ENCODE measurements around the gene GNGT1.
"Not testable (repeated sequence)": the region's sequence is repeated elsewhere in the genome, so short reads cannot be mapped to it uniquely, and the experiment has no call there.

Gene GNGT1

DNA sequence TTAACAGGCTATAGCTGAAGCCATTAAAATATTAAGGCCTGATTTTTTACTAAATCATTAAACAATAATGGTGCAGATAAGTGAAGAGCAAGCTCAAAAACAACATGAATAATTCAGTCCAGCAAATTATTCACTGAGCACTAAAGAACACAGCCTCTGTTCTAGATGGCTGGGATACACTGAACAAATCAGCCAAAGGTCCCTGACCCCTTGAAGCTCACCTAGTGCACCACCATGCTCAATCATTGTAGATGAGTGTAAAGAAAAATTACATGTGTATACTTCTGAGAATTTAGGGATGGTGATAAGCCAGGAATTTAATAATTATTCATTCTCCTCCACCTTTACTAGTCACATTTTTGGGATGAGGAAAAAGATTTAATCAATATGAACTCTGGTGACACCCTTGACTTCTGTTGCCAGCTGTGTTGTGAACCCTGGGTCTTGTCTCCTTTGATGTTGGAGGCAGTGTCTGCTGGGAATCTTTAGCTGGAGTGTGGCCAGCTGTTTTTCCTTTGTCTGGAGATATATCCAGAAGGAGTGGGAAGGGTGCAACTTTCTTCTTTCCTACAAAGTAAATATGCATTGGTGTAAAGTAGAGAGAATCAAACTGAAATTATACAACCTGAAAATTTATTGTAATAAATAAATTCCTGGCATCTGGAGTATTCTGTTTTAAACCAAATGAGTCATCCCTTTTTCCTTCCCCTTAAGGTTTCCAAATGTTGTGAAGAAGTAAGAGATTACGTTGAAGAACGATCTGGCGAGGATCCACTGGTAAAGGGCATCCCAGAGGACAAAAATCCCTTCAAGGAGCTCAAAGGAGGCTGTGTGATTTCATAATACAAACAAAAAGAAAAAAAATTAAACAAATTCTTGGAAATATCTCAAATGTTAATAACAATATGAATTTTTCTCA, 4.0 kb downstream of the GNGT1 start:
- DNase-seq: no peak

DNA sequence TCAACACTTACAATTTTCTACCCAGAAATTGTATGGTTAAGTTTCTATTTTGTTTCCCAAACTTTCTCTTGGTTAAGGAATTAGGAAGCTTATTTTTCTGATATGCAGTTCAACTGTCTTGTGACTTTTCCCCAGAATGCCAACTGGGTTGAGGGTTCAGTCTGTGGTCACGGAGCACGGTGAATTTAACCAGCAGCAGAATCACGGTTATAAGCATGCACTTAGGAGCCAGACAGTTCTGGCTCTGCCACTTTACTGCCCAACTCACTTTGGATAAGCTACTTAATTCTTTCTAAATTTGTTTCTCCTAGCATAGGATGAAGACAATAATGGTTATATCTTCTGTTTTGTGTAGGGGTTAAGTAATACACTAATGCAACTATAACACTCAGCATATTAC, 4.9 kb downstream of the GNGT1 start:
- not testable (repeated sequence) for DNase-seq

DNA sequence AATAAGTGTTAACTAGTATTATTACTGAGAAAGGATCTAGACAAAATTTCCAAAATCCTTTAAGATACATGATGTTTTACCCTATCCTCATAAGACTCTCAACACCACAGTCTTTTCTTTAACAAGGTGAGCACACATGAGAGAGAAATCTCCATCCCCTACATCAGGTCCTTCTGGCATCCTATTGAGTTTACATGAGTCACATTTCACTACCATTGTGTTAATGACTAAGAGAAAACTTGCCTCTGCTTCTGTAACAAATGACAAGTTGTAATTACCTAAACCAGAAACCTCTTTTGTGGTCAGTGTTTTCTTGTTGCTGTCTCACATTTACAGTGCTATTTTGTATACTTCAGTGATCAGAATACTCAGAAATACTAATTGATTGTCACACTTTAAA, 5.3 kb downstream of the GNGT1 start:
- DNase-seq: not testable (repeated sequence)

DNA sequence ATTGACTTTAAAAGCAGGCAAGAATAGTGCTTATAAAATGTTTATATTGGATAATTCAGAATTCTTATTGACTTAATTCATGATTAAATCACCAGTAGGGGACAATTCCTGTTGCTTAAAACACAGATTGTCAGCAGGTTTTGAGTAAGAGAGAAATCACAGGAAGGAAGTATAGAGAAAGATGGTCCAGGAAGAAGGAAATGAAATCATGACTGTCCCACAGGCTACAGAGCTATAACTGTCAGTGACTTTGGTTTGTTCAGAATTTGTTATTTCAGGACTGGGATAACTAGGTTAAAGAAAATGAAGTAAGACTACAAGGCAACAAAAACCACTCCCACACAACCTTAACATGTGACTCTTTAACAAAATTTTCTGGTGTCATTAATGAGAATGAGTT, 6.8 kb downstream of the GNGT1 start:
- no peak for DNase-seq

DNA sequence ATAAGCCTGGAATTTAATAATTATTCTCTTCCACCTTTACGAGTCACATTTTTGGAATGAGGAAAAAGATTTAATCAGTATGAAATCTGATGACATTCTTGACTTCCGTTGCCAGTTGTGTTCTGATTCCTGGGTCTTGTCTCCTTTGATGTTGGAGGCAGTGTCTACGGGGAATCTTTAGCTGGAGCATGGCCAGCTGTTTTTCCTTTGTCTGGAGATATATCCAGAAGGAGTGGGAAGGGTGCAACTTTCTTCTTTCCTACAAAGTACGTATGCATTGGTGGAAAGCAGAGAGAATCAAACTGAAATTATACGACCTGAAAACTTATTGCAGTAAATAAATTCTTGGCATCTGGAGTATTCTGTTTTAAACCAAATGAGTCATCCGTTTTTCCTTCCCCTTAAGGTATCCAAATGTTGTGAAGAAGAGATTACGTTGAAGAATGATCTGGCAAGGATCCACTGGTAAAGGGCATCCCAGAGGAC, 8.3 kb downstream of the GNGT1 start:
- DNase-seq: no peak

DNA sequence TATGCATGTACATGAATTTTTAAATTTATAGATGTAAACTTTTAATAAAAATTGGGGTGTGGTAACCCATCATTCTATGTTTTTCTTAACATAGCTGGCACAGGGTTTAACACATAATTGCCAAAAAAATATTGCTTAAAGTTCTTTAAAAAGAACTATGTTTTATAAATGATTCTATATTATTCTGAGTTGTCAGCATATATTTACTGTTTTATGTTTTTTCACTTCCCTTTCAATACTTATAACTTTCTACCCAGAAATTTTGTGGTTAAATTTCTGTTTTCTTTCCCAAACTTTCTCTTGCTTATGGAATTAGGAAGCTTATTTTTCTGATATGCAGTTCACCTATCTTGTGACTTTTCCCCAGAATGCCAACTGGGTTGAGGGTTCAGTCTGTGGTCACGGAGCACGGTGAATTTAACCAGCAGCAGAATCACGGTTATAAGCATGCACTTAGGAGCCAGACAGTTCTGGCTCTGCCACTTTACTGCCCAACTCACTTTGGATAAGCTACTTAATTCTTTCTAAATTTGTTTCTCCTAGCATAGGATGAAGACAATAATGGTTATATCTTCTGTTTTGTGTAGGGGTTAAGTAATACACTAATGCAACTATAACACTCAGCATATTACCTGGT, 9.0 kb downstream of the GNGT1 start:
- not testable (repeated sequence) for DNase-seq

DNA sequence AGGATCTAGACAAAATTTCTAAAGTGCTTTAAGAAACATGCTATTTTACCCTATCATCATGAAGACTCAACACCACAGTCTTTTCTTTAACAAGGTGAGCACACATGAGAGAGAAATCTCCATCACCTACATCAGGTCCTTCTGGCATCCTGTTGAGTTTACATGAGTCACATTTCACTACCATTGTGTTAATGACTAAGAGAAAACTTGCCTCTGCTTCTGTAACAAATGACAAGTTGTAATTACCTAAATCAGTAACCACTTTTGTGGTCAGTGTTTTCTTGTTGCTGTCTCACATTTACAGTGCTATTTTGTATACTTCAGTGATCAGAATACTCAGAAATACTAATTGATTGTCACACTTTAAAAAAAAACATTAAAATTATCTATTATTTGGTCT, 9.5 kb downstream of the GNGT1 start:
- DNase-seq: not testable (repeated sequence)

DNA sequence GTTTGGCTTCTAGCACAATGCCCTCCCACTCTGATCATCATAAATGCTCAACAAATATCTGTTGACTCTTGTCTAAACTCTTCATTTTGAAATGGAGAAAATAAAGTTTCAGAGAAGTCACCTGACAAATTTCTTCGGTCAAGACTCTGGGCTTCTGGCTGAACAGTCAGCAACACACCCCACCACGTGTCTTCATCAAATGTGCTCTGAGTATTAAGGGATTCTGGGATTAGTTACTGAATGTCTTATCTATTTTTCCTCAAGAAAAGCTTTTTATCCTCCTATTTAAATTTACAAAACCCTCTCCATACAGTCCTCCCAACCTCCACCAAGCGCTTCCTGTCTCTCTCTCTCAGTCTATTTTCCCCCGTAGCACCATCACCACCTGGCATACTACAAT, 9.9 kb downstream of the GNGT1 start:
- not testable (repeated sequence) for DNase-seq

DNA sequence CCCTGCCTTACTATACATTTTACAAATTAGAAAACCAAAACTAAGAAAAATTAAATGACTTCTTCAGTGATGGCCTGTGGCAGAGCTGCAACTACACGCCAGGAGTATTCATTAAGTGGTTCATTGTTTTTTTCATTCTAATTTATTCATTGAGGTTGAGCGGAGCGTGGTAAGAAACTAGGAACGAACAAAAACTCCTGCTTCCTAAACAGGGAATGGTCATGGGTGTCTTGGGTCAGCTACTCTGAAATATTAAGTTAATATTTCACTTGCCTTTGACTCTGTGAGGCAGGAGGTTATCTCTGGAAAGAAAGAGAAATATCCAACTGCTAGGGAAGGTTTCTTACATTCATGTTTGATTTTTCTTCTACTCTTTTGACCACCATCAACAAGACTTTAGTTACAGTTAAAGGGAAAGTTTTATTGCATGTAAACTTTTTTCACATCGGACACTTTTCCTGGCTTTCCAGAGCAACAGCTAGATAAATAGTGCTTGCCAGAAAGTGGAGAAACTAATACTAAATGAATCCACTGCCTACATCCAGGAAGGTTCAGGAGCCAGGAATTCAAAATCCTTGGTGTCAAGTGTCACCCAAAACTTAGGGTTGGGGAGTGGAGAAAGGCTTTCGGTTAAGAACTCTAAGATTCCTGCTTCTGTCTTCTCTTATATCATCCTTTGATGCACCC, 14.3 kb downstream of the GNGT1 start:
- no peak for DNase-seq

DNA sequence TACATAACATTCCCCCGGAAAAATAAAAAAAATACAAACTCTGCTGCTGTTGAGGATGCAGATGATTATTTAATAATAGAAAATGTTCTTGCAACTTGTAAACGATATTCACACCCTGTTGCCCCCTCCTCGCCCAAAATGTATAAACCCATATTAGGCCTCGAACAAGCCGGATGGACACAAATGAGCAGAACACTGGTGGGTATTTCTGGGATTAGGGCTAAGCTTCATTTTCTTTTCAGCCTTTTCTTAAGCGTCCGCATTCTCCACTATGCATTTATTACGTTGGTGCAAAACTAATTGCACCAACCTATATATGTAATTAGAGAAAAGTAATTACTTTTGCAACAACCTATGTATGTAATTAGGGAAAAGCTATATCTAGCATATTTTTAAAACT, 14.8 kb downstream of the GNGT1 start:
- DNase-seq: no peak

DNA sequence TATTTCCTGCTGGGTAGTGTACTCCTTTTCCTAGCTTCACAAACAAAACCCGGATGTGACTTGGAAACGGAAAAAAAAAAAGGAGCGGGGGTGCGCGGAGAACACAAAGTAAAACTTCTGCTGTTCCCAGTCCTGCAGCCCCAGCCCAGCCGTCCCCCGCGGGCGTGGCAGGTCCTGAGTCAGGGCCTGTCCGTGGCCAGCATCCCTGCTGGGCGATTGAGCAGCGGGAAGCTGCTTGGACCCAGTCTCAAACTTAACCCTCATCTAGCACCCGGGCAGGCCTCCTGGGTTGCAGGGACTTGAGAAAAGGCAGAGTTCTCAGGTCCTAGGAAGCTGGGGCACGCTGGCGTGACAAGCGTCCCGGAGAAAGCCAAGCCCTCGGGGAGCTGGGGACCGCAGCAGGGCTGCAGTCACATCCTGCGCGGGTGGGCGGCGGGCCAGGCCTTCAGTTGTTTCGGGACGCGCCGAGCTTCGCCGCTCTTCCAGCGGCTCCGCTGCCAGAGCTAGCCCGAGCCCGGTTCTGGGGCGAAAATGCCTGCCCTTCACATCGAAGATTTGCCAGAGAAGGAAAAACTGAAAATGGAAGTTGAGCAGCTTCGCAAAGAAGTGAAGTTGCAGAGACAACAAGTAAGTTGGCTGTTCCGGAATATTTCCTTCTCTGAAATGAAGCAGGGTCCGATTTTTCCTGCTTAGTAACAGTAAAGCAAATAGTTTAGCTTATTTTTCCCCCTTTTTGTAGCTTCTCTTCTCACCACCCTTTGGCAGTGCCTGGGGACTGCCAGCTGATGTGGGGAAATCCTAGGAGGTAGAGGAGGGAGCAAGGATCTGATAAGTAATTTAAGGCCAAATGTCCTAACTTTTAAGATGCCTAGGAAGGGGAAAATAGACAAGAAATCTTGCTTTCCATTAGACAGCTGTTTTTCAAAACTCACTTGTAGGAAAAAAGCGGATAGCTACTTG, 15.5 kb downstream of the GNGT1 start, which contains the start of gene GNG11:
GNG11 (plus strand) TSS at position 129 of the 960 bp plus-strand sequence; CDS start at position 532, 403 bp downstream.
- no peak for DNase-seq

DNA sequence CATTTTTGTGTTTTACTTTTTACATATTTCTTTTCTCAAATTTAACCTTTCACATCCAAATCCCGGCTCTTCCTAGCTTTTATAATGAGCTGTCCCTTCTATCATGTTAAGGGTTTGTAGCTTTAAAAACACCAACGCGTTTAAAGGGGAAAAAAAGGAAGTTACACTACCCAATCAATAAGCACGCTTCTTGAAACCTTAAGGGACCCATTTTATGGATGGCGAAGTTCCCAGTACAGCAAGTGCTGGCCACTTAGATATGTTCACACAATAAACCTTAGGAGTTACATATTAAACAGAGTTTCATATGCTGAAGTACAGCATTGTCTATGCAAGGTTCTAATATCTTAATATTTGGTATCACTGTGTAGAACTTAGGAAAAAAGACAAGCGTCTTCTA, 16.9 kb downstream of the GNGT1 start:
- no peak for DNase-seq

DNA sequence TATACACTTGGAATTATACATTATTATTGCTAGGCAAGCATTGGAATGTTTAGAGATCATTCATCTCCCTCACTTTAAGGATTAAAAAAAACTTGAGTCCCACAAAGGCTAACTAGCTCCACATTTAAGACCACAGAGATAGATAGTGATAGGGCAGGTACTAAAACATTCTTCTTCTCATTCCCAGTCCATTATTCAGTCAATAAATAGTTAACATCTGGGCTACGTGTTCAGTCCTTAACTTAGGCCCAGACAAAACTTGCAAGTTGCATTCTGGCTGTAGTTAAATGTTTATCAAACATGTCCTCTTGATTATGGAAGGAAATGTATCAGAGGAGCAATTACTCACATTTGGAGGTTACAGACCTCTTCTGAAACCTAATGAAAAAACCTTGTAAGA, 17.6 kb downstream of the GNGT1 start:
- no peak for DNase-seq

DNA sequence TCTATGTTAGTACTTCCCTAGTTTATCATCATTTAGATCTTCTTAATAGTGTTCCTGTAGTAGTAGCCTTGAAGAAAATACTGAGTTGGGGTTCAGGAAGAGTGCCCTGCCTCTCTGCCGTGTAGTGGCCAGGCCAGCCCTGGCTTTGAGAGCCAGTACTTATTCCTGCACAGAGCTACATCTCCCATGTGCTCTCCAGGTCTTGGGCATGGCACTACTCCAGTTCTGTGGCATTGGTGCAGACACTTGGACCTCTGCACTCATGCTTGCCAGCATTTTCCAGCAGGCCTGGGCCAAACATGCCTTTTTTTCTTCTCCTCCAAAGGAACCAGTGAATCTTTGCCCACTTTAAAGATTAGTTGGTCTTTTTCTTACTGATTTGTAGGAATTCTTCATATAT, 20.4 kb downstream of the GNGT1 start:
- no peak for DNase-seq

DNA sequence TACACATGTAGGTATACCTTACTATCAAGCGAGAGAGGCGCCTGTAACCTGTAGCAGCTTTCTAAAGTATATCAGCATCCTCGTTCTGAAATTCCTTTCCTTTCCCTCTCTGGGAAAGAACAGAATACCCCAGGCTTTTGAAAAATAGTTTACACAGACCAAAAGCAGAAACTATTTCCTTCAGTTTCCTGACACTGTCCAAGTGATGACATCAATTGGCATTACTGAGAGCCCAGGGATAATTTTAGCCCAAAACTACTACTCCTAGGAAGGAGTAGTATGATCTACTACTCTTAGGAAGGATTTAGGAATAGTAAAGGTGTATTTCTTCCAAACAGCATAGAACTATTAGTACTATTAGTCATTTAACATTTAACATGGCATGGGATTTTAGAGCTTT, 21.2 kb downstream of the GNGT1 start:
- DNase-seq: no peak

DNA sequence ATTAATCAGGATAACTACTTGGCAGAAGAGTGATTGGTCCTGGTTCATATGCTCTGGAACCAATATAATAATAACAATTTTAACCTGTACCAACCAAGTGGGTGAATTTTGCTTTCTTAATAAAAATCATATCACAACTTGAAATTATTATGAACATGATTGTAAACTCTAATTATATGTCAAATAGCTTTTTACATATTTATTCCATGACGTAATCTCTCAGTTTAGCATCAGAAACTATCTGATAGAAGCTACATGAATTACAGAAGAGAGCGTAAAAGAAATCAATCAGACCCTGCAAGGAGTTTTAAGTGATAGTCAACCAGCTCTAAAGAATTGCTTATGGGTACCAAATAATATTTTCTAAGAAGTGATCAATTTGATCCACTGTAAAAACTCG, 25.3 kb downstream of the GNGT1 start:
- DNase-seq: no peak

DNA sequence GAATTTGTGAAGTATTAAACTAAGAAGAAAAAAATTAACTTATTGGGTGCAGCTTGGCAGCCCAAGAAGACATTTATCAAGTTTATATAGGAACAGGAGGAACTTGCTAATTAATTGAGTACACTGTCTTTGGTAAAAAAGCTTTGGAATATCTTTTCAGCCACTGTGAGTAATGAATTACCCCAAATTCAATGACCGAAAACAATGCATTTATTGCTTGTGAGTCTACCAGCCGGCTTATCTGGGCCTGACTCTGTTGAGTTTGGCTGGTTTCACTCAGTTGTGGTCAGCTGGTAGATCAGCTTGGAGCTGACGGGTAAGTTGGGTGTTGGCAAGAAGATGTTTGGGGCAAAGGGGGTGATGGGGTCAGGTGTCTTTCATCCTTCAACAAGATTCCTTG, 26.8 kb downstream of the GNGT1 start:
- DNase-seq: no peak

DNA sequence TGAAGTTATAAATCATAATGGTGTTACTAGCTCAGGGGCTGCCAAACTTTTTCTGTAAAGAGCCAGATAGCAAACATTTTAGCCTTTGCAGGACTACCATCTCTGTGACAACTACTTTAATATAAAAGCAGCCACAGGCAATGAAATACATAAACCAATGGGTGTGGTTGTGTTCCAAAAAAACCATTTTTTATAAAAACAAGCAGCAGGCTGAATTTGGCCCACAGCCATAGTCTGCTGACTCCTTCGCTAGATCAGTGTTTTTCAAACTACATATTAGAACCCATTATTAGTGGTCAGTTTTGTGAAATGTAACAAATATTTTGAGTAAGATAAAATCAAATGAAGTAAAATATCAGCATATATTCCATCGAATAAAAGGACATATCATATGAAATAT, 28.7 kb downstream of the GNGT1 start:
- DNase-seq: no peak

DNA sequence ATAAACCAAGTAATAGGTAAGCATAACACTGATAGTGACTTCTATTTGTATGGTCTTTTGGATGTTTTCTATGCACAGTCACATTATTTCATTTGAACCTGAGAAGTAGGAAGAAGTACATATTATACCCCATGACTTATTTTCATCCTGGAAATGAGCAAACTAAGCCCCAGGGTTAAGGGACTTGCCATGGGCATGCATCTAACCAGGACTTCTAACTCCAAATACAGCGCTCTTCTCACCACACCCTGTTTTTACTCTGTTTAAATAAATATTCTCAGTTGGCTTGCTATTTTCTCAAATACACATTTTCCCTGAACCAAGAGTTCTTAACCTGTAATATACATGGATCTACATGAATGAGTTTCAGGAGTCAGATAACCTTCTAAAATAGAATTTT, 31.5 kb downstream of the GNGT1 start:
- DNase-seq: no peak

DNA sequence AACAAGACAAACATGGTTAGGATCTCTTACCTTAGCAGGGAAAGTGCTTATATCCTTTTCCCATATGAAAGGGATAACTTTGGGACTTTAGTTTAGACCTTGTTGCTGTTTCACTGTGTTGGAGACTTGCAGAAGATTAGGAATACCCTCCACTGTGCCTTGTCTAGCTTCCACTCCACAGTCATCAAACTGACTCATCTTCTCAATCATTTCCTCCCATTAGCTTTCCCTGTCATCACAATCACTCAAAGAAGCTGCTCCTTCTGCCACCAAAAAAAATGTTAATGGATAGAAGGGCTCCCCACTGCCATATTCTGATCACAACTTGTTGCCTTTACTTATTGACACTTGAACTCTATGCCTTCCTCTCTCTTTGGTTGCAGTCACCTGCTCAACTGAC, 31.9 kb downstream of the GNGT1 start:
- no peak for DNase-seq

DNA sequence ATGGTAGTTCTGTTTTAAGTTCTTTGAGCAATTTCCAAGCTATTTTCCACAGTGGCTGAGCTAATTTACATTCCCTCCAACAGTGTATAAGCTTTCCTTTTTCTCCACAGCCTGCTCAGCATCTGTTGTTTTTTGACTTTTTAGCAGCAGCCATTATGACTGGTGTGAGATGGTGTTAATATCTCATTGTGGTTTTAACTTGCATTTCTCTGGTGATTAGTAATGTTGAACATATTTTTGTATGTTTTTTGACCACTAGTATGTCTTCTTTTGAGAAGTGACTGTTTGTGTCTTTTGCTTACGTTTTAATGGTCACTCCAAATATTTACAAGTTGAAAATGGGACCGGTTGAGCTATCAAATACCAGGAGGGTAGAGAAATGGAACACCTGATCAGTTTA, 35.6 kb downstream of the GNGT1 start:
- no peak for DNase-seq

DNA sequence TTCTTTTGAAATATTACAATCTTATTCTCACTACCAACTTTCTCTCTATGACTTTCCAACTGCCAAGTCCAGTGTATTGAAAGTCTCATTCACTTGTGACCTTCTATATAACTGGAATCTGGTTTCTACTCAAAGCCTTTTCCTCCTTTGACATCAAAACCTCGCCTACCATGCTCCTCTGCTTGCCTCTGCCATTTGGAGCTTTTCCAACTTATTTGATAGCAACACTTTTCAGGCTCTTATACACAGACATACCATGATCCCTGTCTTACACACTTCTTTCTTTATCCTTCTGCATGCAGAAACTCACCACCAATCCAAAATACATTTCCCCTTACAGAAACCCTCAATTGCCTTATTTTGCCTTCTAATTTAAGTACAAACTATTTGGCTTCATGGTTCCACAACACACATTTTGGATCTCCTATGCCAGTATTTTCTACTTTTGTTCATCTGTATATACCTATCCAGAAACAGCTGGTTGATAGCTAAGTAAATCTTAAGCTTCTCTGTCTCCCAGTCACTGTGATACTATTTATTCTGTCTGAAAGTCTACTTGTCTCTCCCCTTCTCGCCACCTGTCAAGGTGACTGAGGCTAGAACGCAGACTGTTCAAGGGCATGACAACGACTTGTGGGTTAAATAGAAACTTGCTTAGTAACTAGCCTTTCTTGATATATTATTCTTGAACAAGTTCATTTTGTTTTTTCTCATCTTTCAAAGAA, 37.6 kb downstream of the GNGT1 start:
- no peak for DNase-seq

Measured in NCI-H510A (cell line).